HL-60 (cell line): Measurements from ENCODE around the gene NAGLU.
A peak's percentile ranks its signal among the peaks of the same experiment; 100 is the strongest.
"Not testable (repeated sequence)": the region's sequence is repeated elsewhere in the genome, so short reads cannot be mapped to it uniquely, and the experiment has no call there.

Source experiments
- DNase-seq, 2 experiments: peaks; one replicate each; pipeline ENCODE4 v3.0.0-alpha.2; 2010 to 2020; ENCODE audit warnings: low read depth in 1 of 2, low spot score in 1 of 2
- H3K27ac ChIP-seq: fragments of 250-450 bp; sonication (Bioruptor Pico); replicated peaks from 2 replicates; pipeline ENCODE4 v1.5.1; 2020; ENCODE audit warnings: mild to moderate bottlenecking, moderate library complexity
- H3K27me3 ChIP-seq: fragments of 250-450 bp; sonication (Bioruptor Pico); 2 replicates; pipeline ENCODE4 v1.5.1; 2021; ENCODE audit warnings: mild to moderate bottlenecking, moderate library complexity; ENCODE audit not compliant: insufficient read depth, poor library complexity, severe bottlenecking
- H3K4me3 ChIP-seq: replicated peaks from 2 replicates; pipeline ENCODE4 v1.5.1; 2011; ENCODE audit warnings: mild to moderate bottlenecking, control low read depth, low read length; ENCODE audit not compliant: insufficient read depth
- CTCF ChIP-seq: IDR thresholded peaks from one replicate; pipeline ENCODE4 v1.5.1; 2011; ENCODE audit warnings: low read length, control low read depth, inconsistent platforms; ENCODE audit not compliant: insufficient read depth
- GABPA ChIP-seq: IDR thresholded peaks from 2 replicates; pipeline ENCODE4 v1.6.1; 2012; ENCODE audit warnings: low read depth
- POLR2AphosphoS5 ChIP-seq: IDR thresholded peaks from 2 replicates; pipeline ENCODE4 v1.6.1; 2012; ENCODE audit warnings: low read depth
- REST ChIP-seq: IDR thresholded peaks from 2 replicates; pipeline ENCODE4 v1.6.1; 2012; ENCODE audit warnings: low read depth; ENCODE audit not compliant: insufficient replicate concordance
- SPI1 ChIP-seq: IDR thresholded peaks from 2 replicates; pipeline ENCODE4 v1.6.1; 2012; ENCODE audit warnings: low read depth, mild to moderate bottlenecking, borderline replicate concordance

Gene NAGLU

GRCh38 chr17:42555122-42555622, 19.1 kb downstream of the NAGLU start:
- Histone ChIP-seq H3K27ac (peak overlapping the region; percentile 68), H3K4me3 (peak overlapping the region; percentile 88), H3K27me3 (no peaks in the 10 kb centered on the region)
- no peak for DNase-seq
- TF ChIP-seq CTCF: no peak
- no peak for TF ChIP-seq GABPA
- TF ChIP-seq POLR2AphosphoS5: no peak
- TF ChIP-seq SPI1: no peak
- TF ChIP-seq REST: no peak

DNA sequence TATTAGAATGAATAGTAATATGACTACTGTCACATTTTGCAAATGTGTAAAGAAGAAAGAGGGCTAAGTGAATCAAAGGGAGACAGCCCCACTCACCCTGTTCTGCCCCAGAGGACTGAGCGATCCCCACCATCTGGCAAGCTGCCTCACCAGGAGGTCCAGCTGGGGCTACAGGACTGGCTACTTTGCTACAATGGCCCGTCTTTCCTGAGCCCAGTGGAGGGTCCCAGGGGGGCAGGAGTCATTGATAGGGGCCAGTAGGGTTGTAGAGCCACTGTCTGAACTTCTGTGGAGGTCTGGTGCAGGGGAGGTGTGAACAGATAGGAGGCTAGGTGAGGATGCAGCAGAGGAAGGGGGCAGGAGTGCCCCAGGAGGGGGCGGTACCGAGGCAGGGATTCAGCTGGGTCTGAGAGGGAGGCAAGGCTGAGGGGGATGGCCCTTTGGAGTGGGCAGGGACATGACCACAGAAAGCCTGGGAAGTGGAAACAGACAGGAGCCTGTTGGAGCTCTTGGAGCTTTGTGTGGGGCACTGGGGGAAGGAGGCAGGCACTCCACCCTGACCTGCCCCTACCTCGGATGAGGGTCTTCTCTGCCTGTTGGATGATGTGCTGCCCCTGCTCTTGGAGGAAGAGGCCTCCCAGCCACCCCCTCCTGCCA, 20.0 kb downstream of the NAGLU start:
- not testable (repeated sequence) for H3K27ac ChIP-seq, H3K4me3 ChIP-seq, DNase-seq, H3K27me3 ChIP-seq

GRCh38 chr17:42559075-42559474, 23.0 kb downstream of the NAGLU start:
- no peak overlapping the region for H3K4me3 ChIP-seq
- no peak overlapping the region for H3K27ac ChIP-seq
- TF ChIP-seq POLR2AphosphoS5 (no peak), REST (no peak), GABPA (no peak), SPI1 (no peak), CTCF (no peak)
- no peak for DNase-seq
- no peaks in the 10 kb centered on the region for H3K27me3 ChIP-seq

GRCh38 chr17:42560246-42560645, 24.2 kb downstream of the NAGLU start:
- no peaks in the 10 kb centered on the region for H3K27me3 ChIP-seq
- TF ChIP-seq CTCF (no peak), REST (no peak), SPI1 (no peak), POLR2AphosphoS5 (no peak), GABPA (no peak)
- H3K27ac ChIP-seq: no peak overlapping the region
- no peak for DNase-seq
- H3K4me3 ChIP-seq: no peak overlapping the region
